Measurements from ENCODE around the gene NAALADL2. TPM values are rescaled to one million over a fixed set of nuclear protein-coding genes. Genes with fewer than 3 reads are reported as not detected.
A peak's percentile ranks its signal among the peaks of the same experiment; 100 is the strongest.

The NAALADL2 gene
- total RNA-seq, 1 donor from 2014 or later = 1.3 TPM

DNA sequence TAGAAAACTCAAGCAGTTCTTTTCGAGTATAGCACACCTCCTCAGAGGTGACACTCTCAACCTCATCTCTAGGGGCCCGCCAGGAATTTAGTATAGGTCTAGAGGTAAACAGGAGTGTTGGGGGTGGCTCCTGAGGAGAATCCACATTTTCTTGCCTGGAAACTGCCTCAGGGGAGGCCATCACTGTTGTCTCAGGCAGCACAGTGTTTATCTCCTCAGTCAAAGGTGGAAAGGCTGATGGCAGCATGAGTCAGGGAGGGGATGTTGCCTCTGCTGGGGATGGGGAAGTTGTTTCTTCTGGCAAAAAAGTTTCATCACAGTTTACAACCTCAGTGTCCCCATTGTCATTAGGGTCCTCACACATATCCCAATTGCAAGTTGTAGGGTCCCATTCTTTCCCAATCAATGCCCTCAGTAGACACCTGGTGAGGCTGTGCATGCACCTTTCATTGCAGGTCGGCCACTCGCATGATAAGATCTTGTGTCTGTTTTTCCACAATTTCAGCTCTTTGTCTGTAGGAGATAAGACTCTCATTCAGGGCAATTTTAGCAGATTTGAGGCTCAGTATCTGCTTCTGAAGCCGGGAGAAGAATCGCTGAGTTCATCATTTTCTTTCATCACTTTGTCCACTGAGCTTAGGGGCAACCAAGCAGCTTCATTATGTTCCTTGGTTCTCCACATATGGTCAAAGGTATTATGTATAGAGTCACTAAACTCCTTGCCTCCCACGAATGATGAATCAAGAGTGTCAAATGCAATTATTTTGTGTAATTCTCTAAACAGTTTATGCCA is 25.8 kb downstream of the NAALADL2 start:
- no peak for DNase-seq (ENCODE audit: extremely low read depth, low read depth, low spot score)

DNA sequence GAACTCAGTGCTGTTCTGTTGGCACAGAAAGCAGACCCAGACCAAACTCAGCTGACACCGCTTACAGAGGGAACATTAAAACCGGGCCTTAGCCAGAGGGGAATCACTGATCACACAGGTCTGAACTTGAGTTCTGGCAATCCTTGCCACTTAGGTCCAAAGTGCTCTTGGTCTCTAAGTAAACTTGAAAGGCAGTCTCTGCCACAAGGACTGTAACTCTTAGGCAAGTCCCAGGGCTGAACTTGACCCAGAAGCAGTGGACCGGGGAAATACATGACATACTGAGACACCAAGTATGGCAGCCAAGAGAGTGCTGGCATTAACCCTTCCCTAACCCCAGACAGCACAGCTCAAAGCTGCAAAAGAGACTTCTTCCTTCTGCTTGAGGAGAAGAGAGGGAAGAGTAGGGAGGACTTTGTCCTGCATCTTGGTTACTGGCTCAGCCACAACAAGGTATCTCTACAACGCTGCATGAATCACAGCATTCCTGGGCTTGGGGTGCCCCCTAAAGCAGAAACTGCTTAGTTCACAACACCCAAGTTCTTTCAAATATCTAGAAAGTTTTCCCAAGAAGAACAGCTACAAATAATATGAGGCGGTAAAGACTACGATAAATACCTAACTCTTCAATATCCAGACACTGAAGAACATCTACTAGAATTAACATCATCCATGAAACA is 32.5 kb downstream of the NAALADL2 start:
- DNase-seq (ENCODE audit: extremely low read depth, low read depth, low spot score) = no peak

DNA sequence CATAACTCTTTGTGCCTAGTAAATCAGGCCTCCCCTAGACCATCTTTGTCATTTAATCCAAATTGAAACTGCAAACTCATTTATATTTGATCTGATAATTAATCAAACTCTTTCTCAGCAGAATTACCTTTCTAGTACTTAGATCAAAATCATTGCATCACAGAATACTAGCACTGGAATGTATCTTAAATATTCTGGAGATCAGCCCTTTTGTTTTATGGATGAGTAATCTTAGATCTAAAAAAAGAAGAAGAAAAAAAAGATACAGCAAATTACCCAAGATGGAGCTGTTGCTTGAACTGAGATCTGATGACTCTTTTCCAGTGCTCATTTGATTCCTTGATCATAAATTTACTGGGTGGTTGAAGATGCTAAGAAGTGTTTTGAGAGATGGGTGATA is 47.9 kb downstream of the NAALADL2 start:
- no peak for DNase-seq (ENCODE audit: extremely low read depth, low read depth, low spot score)

DNA sequence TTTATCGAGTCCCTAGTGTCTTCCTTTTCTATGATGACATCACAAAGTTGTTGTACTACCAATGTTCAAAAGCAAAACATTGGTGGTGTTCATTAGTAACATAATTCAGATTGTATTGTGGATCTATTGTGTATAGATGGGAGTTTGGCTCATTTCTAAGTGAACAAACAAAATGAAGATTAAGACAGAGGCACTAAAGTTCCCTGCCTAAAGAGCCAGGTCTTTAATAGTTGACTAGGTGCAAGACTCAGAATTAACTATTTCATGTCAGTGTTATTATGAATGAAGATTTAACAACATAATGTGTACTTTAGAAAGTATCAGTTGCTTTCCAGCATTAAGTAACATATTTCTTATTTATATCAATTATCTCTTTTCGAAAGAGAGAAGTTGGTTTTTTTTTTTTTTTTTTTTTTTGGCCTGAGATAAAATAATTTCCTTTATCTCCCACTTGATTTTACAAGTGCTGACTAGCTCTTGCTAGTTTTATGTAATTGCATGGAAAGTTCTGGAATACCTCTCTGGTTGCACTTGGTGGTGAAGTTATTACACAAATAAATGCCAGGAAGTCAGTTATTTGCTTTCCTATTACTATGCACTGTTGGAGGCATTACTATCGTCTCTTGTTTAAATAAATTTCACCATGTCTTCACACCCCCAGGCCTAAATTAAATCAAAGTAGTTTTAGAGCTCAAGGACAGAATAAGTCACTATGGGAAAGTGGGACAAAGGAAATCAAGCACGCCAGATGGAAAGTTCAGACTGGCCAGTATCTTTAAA is 48.7 kb downstream of the NAALADL2 start:
- no peak for DNase-seq (ENCODE audit: extremely low read depth, low read depth, low spot score)

DNA sequence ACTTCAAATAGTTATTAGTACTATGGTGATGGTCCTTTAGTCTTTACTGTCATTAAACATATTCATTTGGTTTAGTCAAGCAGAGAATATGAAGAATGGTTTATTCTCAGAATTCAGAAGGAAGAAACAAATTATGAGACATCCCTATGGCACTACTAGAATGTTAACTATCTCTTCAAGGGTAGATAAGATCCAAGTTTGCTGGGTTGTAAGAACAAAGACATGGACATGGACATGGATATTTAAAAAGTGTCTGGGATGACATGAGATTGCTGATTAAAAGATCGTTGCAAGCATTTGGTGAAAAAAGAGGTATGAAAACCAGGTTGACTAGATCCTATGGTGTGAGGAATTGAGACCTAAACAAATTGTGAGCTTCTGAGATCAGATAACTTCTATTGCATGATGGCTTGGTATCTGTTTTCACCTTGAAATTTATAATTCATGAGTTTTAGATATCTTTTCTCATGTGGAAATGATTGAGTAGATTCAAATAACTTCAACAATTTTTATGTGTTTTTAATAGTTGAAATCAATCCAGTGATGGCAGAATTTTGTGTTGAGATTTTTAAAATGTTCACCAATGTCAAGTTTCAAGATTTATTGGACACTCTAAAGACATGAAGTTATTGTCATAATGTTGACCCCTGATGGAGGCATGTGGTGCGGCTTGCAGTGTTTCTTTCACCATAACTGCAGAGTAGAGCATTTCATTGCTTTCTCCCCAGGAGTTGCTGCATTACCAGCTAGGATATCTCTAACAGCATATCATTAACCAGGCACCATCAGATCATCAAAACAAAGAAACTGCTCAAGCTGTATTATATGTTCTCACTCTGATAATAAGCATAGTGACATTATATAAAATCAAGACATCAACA is 72.6 kb downstream of the NAALADL2 start:
- no peak for DNase-seq (ENCODE audit: extremely low read depth, low read depth, low spot score)

GRCh38 chr3:174936590-174936989 is 77.5 kb downstream of the NAALADL2 start:
- no peak for DNase-seq (ENCODE audit: extremely low read depth, low read depth, low spot score)

GRCh38 chr3:174937478-174937877 is 78.3 kb downstream of the NAALADL2 start:
- DNase-seq (ENCODE audit: extremely low read depth, low read depth, low spot score) = no peak

DNA sequence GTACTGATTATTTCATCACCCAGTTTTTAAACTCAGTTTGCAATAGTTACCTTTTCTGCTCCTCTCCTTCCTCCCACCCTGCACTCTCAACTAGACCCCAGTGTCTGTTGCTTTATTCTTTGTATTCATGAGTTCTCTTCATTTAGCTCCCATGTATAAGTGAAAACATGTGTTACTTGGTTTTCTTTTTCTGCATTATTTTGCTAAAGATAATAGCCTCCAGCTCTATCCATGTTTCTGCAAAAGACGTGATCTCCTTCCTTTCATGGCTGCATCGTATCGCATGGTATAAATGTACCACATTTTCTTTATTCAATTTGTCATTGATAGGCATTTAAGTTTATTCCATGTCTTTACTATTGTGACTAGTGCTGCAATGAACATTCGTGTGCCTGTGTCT is 79.0 kb downstream of the NAALADL2 start:
- DNase-seq (ENCODE audit: extremely low read depth, low read depth, low spot score) = no peak

- no peak for DNase-seq (ENCODE audit: extremely low read depth, low read depth, low spot score)
Measured at GRCh38 chr3:174940151-174940550, 81.0 kb downstream of the NAALADL2 start.

DNA sequence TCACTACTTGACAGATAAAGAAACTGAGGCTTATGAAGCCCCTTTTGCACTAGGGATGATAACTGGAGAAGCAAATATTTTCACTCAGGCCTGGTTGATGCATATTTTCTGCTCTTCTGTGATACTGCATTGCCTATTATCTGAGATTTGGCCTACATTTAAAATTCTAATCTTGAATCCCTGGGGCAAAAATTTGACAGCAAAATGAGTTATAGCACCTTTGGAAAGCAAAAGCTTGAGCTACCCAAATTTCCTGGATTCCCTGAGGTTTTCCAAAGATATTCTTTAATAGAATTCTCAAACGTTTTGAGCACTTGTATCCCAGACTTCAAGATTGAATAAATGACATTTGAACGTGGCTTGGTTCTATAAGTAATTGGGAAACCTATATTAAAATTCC is 86.1 kb downstream of the NAALADL2 start:
- DNase-seq (ENCODE audit: extremely low read depth, low read depth, low spot score) = no peak

GRCh38 chr3:174945951-174946350 is 86.8 kb downstream of the NAALADL2 start:
- no peak for DNase-seq (ENCODE audit: extremely low read depth, low read depth, low spot score)

DNA sequence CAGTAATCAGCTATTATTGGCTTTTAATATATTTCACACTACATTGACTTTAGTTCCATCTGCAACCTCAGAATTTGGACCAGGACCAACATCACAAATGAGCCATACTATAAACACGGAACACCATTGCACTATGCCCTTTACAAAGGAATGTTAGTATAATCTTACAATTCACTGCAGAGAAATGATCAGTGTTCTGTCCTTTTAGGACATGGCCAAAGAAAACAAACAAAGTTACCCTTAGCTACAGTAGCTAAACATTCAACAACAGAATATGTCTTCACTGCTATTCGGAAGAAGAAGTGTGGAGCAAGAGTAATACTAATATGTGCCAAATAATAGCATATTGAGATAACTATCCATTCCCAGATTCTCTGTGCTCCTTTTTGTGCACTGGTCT is 90.4 kb downstream of the NAALADL2 start:
- peak; percentile 36 for DNase-seq (ENCODE audit: extremely low read depth, low read depth, low spot score)

DNA sequence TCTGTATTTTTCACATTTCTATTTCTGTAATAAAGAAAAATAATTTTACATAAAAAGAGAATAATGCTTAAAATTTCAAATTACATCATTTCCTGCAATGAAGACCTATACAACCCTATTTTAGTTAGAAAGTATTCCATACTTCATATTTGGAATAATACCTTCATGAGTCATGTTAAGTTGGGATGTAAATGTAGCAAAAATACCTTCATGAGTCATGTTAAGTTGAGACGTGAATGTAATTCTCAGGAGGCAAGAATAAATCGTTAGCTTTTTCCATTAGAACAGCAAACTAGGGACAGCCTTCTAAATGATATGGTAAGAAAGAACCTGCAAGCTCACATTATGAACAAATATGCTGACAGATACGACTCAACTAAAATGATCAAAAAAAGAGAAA is 91.9 kb downstream of the NAALADL2 start:
- peak; percentile 44 for DNase-seq (ENCODE audit: extremely low read depth, low read depth, low spot score)

GRCh38 chr3:174951498-174952005 is 92.4 kb downstream of the NAALADL2 start:
- DNase-seq (ENCODE audit: extremely low read depth, low read depth, low spot score) = no peak

DNA sequence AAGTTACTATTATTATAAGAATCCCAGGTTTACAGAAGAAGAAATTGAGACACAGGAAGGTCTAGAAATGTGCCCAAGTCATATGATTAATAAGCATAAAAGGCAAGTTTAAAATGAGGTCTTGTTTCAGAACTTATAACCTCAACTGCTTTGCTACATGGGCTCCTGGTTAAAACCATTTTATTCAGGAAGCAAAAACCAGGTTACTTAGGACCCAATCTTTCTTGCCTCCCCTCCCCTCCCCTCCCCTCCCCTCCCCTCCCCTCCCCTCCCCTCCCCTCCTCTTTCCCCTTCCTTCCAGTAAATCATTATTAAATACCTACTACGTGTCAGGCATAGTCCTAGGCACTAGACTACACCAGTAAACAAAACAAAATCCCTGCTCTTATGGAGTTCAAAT is 93.9 kb downstream of the NAALADL2 start:
- DNase-seq (ENCODE audit: extremely low read depth, low read depth, low spot score) = no peak

DNA sequence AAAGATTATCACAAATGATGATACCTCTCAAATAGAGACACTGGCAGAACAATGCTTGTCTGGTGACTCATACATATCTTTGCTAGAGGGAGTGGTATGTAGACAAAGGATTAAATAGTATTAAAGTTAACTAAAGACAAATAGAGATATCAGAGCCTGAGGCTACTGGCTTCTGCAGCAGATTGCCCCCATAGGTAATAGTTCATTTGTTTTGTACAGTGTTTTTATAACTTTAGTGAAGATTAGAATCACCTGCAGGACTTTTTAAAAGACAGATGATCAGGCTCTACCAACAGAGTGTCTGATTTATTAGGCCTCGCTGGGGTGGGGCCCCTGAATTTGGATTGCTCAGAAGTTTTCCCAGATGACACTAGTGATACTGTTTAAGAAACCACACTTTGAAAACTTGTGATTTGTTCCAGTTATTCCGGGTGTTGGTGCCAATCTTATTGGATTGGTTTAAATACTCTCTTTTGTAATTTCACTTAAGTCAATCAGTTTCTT is 96.4 kb downstream of the NAALADL2 start:
- DNase-seq (ENCODE audit: extremely low read depth, low read depth, low spot score) = no peak

DNA sequence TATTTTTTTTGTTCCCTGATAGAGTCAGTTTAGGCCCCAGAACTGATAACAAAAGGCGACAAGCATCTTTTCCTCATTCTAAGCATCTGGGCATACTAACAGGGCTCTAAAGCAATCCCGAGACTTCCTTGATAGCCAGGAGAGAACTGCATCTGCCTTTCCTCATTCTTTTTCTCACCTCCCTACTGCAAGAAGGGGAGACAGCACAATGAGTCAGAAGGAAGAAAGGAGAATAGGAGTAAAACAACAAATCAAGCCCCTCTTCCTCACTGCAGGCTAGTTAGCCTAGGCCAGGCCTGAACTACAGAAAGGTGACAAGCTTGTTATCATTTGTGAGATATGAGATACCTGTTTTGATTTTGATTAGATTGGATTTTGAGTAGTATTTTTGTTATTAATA is 97.9 kb downstream of the NAALADL2 start:
- no peak for DNase-seq (ENCODE audit: extremely low read depth, low read depth, low spot score)

DNA sequence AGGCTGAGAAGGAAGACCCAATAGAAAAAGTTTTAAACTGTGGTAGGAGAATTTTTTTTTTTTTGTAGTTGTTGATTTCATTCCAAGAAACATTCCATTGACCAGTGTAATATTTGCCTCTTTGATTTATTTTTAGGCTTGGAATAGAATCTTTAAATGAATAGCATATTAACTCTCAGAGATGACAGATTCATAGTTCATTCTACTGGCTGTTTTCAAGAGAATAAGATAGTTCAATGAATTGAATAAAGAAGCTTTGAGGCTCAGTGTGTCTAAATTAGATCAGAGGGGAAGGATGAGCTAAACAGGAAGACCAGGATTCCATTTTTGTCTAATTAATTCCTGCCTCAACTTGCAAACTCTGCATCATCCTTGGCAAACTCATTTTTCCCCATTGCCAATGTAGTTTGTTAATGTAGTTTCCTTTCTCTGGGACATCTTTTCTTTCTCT is 98.4 kb downstream of the NAALADL2 start:
- DNase-seq (ENCODE audit: extremely low read depth, low read depth, low spot score) = no peak

DNA sequence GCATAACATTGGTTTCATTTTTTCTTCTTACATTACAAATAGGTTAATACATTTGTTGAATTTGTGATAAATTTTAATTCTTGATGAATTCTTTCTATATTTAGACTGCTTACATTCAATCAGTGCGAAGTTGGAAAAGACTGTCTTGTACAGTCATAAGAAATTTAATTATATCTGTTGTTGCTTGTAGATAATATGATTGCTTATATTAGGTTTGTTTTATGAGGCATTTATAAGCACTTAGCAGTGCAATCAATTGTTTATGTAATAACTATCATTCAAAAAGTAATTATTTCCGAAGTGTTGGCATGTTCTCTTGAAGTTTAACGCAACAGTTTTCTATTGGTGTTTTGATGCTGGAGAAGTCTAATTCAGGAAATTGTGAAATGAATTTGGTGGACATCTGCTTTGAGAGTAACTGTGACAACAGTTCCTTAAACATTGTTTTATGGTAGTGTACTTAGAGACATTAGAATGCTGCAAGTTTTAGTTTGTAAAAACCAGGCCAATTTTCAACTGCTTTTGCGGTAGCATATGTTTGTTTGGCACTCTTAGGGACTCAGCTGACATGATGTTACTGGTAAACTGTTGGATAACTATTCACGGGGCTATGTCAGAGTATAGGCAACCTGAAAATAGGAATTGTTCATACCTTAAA is 99.7 kb downstream of the NAALADL2 start:
- no peak for DNase-seq (ENCODE audit: extremely low read depth, low read depth, low spot score)
